NT2/D1 (cell line): ENCODE results near the gene PCNX1.
"Not testable (repeated sequence)": the region's sequence is repeated elsewhere in the genome, so short reads cannot be mapped to it uniquely, and the experiment has no call there.

Source experiments
- DNase-seq: peaks from one replicate; pipeline ENCODE4 v3.0.0-alpha.2; 2011; ENCODE audit warnings: low read depth, low spot score
- H3K27me3 ChIP-seq: 2 replicates; pipeline ENCODE4 v1.6.0; 2011; ENCODE audit warnings: mild to moderate bottlenecking; ENCODE audit not compliant: insufficient read length, insufficient read depth
- H3K36me3 ChIP-seq: 2 replicates; pipeline ENCODE4 v1.6.1; 2011; ENCODE audit warnings: mild to moderate bottlenecking, low read length, mixed read lengths; ENCODE audit not compliant: insufficient read depth, insufficient read length
- H3K4me1 ChIP-seq: 2 replicates; pipeline ENCODE4 v1.5.1; 2011; ENCODE audit not compliant: insufficient read depth, insufficient read length
- H3K4me3 ChIP-seq: 2 replicates; pipeline ENCODE4 v1.5.1; 2011; ENCODE audit warnings: low read depth; ENCODE audit not compliant: insufficient read length
- H3K9ac ChIP-seq: 2 replicates; pipeline ENCODE4 v1.6.0; 2011; ENCODE audit warnings: low read depth; ENCODE audit not compliant: insufficient read length
- H3K9me3 ChIP-seq: 2 replicates; pipeline ENCODE4 v1.5.1; 2011; ENCODE audit warnings: mild to moderate bottlenecking, low read length; ENCODE audit not compliant: insufficient read depth
- SUZ12 ChIP-seq: IDR thresholded peaks from 2 replicates; pipeline ENCODE4 v1.6.1; 2011; ENCODE audit not compliant: insufficient read length, insufficient read depth; ENCODE audit errors: extremely low read depth
- YY1 ChIP-seq: IDR thresholded peaks from 2 replicates; pipeline ENCODE4 v1.6.1; 2011; ENCODE audit not compliant: insufficient read length, insufficient read depth
- ZNF274 ChIP-seq: IDR thresholded peaks from 2 replicates; pipeline ENCODE4 v1.6.1; 2011; ENCODE audit warnings: mild to moderate bottlenecking, low read depth, low read length

PCNX1 gene

GRCh38 chr14:71054706-71055105, 147.4 kb downstream of the PCNX1 start:
- no peak for DNase-seq
- Histone ChIP-seq H3K9me3 (no peaks in the 10 kb centered on the region), H3K9ac (no peak overlapping the region), H3K27me3 (no peaks in the 10 kb centered on the region), H3K4me1 (no peaks in the 10 kb centered on the region), H3K4me3 (no peak overlapping the region), H3K36me3 (peaks cover 39% of the 10 kb centered on the region)
- TF ChIP-seq SUZ12 (no peak), YY1 (no peak), ZNF274 (no peak)

- H3K9ac ChIP-seq = no peak overlapping the region
- H3K36me3 ChIP-seq = peaks cover 53% of the 10 kb centered on the region
- no peak overlapping the region for H3K4me3 ChIP-seq
- no peak for DNase-seq
- H3K27me3 ChIP-seq = no peaks in the 10 kb centered on the region
- H3K9me3 ChIP-seq = no peaks in the 10 kb centered on the region
- H3K4me1 ChIP-seq = no peaks in the 10 kb centered on the region
- no peak for TF ChIP-seq ZNF274
- no peak for TF ChIP-seq YY1
- no peak for TF ChIP-seq SUZ12
Measured at GRCh38 chr14:71056168-71056567, 148.9 kb downstream of the PCNX1 start.

- Histone ChIP-seq H3K4me3 (no peak overlapping the region), H3K9me3 (no peaks in the 10 kb centered on the region; the same call in 1 of the 2 replicates), H3K36me3 (peaks cover 47% of the 10 kb centered on the region), H3K9ac (no peak overlapping the region), H3K4me1 (no peaks in the 10 kb centered on the region), H3K27me3 (no peaks in the 10 kb centered on the region)
- no peak for DNase-seq
- TF ChIP-seq ZNF274 (no peak), YY1 (no peak), SUZ12 (no peak)
Measured at GRCh38 chr14:71060274-71060673, 153.0 kb downstream of the PCNX1 start.

- no peaks in the 10 kb centered on the region for H3K4me1 ChIP-seq
- no peaks in the 10 kb centered on the region for H3K27me3 ChIP-seq
- H3K36me3 ChIP-seq = peaks cover 47% of the 10 kb centered on the region
Measured at GRCh38 chr14:71060825-71061455, 153.7 kb downstream of the PCNX1 start.

GRCh38 chr14:71061458-71061857, 154.2 kb downstream of the PCNX1 start:
- no peaks in the 10 kb centered on the region for H3K27me3 ChIP-seq
- no peak overlapping the region for H3K9ac ChIP-seq
- TF ChIP-seq YY1 (no peak), ZNF274 (no peak), SUZ12 (no peak)
- no peaks in the 10 kb centered on the region; the same call in 1 of the 2 replicates for H3K9me3 ChIP-seq
- H3K4me1 ChIP-seq = no peaks in the 10 kb centered on the region
- peaks cover 47% of the 10 kb centered on the region for H3K36me3 ChIP-seq
- no peak overlapping the region for H3K4me3 ChIP-seq
- no peak for DNase-seq

More at GRCh38 chr14:71060825-71061455, 153.7 kb downstream of the PCNX1 start:
- DNase-seq = no peak
- Histone ChIP-seq H3K9me3 (no peaks in the 10 kb centered on the region; the same call in 1 of the 2 replicates), H3K4me3 (no peak overlapping the region), H3K9ac (no peak overlapping the region)
- TF ChIP-seq SUZ12 = no peak
- TF ChIP-seq YY1 = no peak
- no peak for TF ChIP-seq ZNF274

GRCh38 chr14:71062581-71063303, 155.5 kb downstream of the PCNX1 start:
- TF ChIP-seq SUZ12 (no peak), ZNF274 (no peak), YY1 (no peak)
- Histone ChIP-seq H3K27me3 (no peaks in the 10 kb centered on the region), H3K4me1 (no peaks in the 10 kb centered on the region), H3K9ac (no peak overlapping the region), H3K9me3 (no peaks in the 10 kb centered on the region; the same call in 1 of the 2 replicates), H3K4me3 (no peak overlapping the region), H3K36me3 (peaks cover 43% of the 10 kb centered on the region)
- DNase-seq = no peak

GRCh38 chr14:71063351-71063750, 156.1 kb downstream of the PCNX1 start:
- DNase-seq = no peak
- Histone ChIP-seq H3K9me3 (no peaks in the 10 kb centered on the region; the same call in 1 of the 2 replicates), H3K4me1 (no peaks in the 10 kb centered on the region), H3K9ac (no peak overlapping the region), H3K27me3 (no peaks in the 10 kb centered on the region), H3K36me3 (peaks cover 38% of the 10 kb centered on the region), H3K4me3 (no peak overlapping the region)
- TF ChIP-seq ZNF274 (no peak), YY1 (no peak), SUZ12 (no peak)

- peaks cover 37% of the 10 kb centered on the region for H3K36me3 ChIP-seq
- not testable (repeated sequence) for H3K9ac ChIP-seq
Measured at GRCh38 chr14:71064747-71065146, 157.5 kb downstream of the PCNX1 start.

More at GRCh38 chr14:71064747-71065146, 157.5 kb downstream of the PCNX1 start:
- not testable (repeated sequence) for DNase-seq, H3K9me3 ChIP-seq, H3K4me3 ChIP-seq, H3K4me1 ChIP-seq, H3K27me3 ChIP-seq
